HCT116 (cell line): Measurements from ENCODE around the gene C1orf105. TPM values are rescaled to one million over a fixed set of nuclear protein-coding genes. Genes with fewer than 3 reads are reported as not detected.

Experiments used
- ATAC-seq: fragments of 200-7000 bp; cut with Tn5 transposase; 2 replicates; pipeline ENCODE4 v1.9.1; 2020; ENCODE audit warnings: mild to moderate bottlenecking, moderate library complexity
- BruUV-seq: library from RNA; stranded (reverse); fragments of 400-500 nt; replicated peaks from 2 replicates; lab custom pipeline; 2021; lab: Mats Ljungman, UMichigan
- CTCF ChIA-PET: fragments of 300-600 bp; sonication (Branson Sonifier 250); formaldehyde crosslinking; loops from one replicate; lab custom pipeline; 2021; ENCODE audit warnings: antibody characterized with exemption; lab: Charles Lee
- POLR2A ChIA-PET: fragments of 300-600, 350-600 bp; sonication (Branson Sonifier 250); formaldehyde crosslinking; loops from one replicate; lab custom pipeline; 2021; ENCODE audit warnings: antibody characterized with exemption; lab: Charles Lee
- RAD21 ChIA-PET, 2 experiments: fragments of 300-600 bp; sonication (Branson Sonifier 250); formaldehyde crosslinking; loops; one replicate each; lab custom pipeline; 2023; ENCODE audit warnings: low total read pairs in 2 of 2; ENCODE audit not compliant: uncharacterized antibody in 2 of 2, unreplicated experiment in 2 of 2, low non-redundant PET in 1 of 2; lab: Charles Lee
- DNase-seq: peaks from one replicate; pipeline ENCODE4 v3.0.0-alpha.2; 2010; ENCODE audit warnings: low read depth, low spot score
- H2AFZ ChIP-seq: fragments of 200-600 bp; shearing (Covaris generic), sonication (generic); 2 replicates; pipeline ENCODE4 v1.6.1; 2017; ENCODE audit warnings: low read depth, mixed run types, mixed read lengths, antibody characterized with exemption, low read length; ENCODE audit not compliant: poor library complexity, severe bottlenecking
- H3K27ac ChIP-seq: 2 replicates; pipeline ENCODE4 v1.5.1; 2012; ENCODE audit warnings: low read depth, low read length
- H3K27me3 ChIP-seq: fragments of 200-600 bp; sonication (generic); 2 replicates; pipeline ENCODE4 v1.6.1; 2016; ENCODE audit warnings: mixed run types, low read length, mixed read lengths; ENCODE audit not compliant: insufficient read depth
- H3K36me3 ChIP-seq, 2 experiments: fragments of 200-500 bp in 1 of 2; fragments of 200-600 bp in 1 of 2; sonication (Bioruptor generic) in 1 of 2; sonication (generic) in 1 of 2; 2 replicates each; pipeline versions ENCODE4 v1.5.1 to v1.6.1; 2014 to 2016; ENCODE audit warnings: low read length in 2 of 2, inconsistent platforms in 1 of 2, mixed read lengths in 1 of 2, mixed run types in 1 of 2; ENCODE audit not compliant: insufficient read depth in 2 of 2, control insufficient read depth in 1 of 2
- H3K4me1 ChIP-seq, 2 experiments: fragments of 200-600 bp in 1 of 2; sonication (generic) in 1 of 2; 2 replicates each; pipeline versions ENCODE4 v1.5.1 to v1.6.1; 2012 to 2017; ENCODE audit warnings: low read length in 2 of 2, inconsistent platforms in 1 of 2, mild to moderate bottlenecking in 1 of 2, mixed read lengths in 1 of 2, mixed run types in 1 of 2, moderate library complexity in 1 of 2; ENCODE audit not compliant: insufficient read depth in 2 of 2, control insufficient read depth in 1 of 2
- H3K4me2 ChIP-seq: fragments of 200-600 bp; sonication (generic); 2 replicates; pipeline ENCODE4 v1.6.1; 2017; ENCODE audit warnings: mixed run types, low read length, mixed read lengths
- H3K4me3 ChIP-seq, 2 experiments: fragments of 200-600 bp in 1 of 2; sonication (generic) in 1 of 2; replicated peaks in 1 of 2; 2 replicates each; pipeline ENCODE4 v1.5.1; 2011 to 2016; ENCODE audit warnings: low read length in 2 of 2, control low read depth in 1 of 2, low read depth in 1 of 2, mild to moderate bottlenecking in 1 of 2, mixed read lengths in 1 of 2, mixed run types in 1 of 2
- H3K79me2 ChIP-seq: fragments of 200-600 bp; sonication (generic); 2 replicates; pipeline ENCODE4 v1.6.1; 2017; ENCODE audit warnings: mild to moderate bottlenecking, mixed run types, low read length, moderate library complexity, mixed read lengths; ENCODE audit not compliant: insufficient read depth
- H3K9ac ChIP-seq: fragments of 200-600 bp; sonication (generic); 2 replicates; pipeline ENCODE4 v1.6.1; 2016; ENCODE audit warnings: low read length, mixed read lengths
- H3K9me2 ChIP-seq: fragments of 200-600 bp; sonication (generic), shearing (Covaris generic); 2 replicates; pipeline ENCODE4 v1.6.1; 2017; ENCODE audit warnings: mixed run types, mild to moderate bottlenecking, moderate library complexity; ENCODE audit not compliant: insufficient read depth
- H3K9me3 ChIP-seq, 2 experiments: fragments of 200-500 bp in 1 of 2; fragments of 200-600 bp in 1 of 2; sonication (Bioruptor generic) in 1 of 2; sonication (generic) in 1 of 2; 2 replicates each; pipeline ENCODE4 v1.6.1; 2014 to 2017; ENCODE audit warnings: low read length in 2 of 2, mixed read lengths in 2 of 2, inconsistent platforms in 1 of 2, low read depth in 1 of 2, mild to moderate bottlenecking in 1 of 2, mixed run types in 1 of 2, moderate library complexity in 1 of 2; ENCODE audit not compliant: control insufficient read depth in 1 of 2, insufficient read depth in 1 of 2
- H4K20me1 ChIP-seq: fragments of 200-600 bp; sonication (generic), shearing (Covaris generic); 2 replicates; pipeline ENCODE4 v1.6.1; 2017; ENCODE audit warnings: mixed run types, mild to moderate bottlenecking, moderate library complexity; ENCODE audit not compliant: insufficient read depth
- CBX3 ChIP-seq: IDR thresholded peaks from 2 replicates; pipeline ENCODE4 v1.6.1; 2012; ENCODE audit warnings: low read depth
- CEBPB ChIP-seq: IDR thresholded peaks from 2 replicates; pipeline ENCODE4 v1.6.1; 2012; ENCODE audit warnings: low read depth
- EGR1 ChIP-seq: IDR thresholded peaks from 2 replicates; pipeline ENCODE4 v1.6.1; 2012; ENCODE audit warnings: low read depth
- EZH2 ChIP-seq: fragments of 200-600 bp; sonication (generic); IDR thresholded peaks from 2 replicates; pipeline ENCODE4 v1.6.1; 2017; ENCODE audit warnings: antibody characterized with exemption, mixed run types
- FOSL1 ChIP-seq: IDR thresholded peaks from 2 replicates; pipeline ENCODE4 v1.6.1; 2012; ENCODE audit warnings: low read depth
- POLR2A ChIP-seq: IDR thresholded peaks from 2 replicates; pipeline ENCODE4 v1.7.0; 2011; ENCODE audit warnings: borderline replicate concordance; ENCODE audit not compliant: insufficient read depth, insufficient read length; ENCODE audit errors: extremely low read depth
- POLR2AphosphoS5 ChIP-seq: IDR thresholded peaks from 2 replicates; pipeline ENCODE4 v1.6.1; 2011; ENCODE audit warnings: mild to moderate bottlenecking, low read depth, low read length, moderate library complexity
- SP1 ChIP-seq: IDR thresholded peaks from 2 replicates; pipeline ENCODE4 v1.6.1; 2012; ENCODE audit warnings: low read depth
- TCF7L2 ChIP-seq: IDR thresholded peaks from 2 replicates; pipeline ENCODE4 v1.7.0; 2011; ENCODE audit warnings: borderline replicate concordance, inconsistent platforms; ENCODE audit not compliant: insufficient read depth, insufficient read length; ENCODE audit errors: extremely low read depth
- YY1 ChIP-seq: IDR thresholded peaks from 2 replicates; pipeline ENCODE4 v1.6.1; 2011; ENCODE audit warnings: low read length, low read depth, moderate library complexity, mild to moderate bottlenecking; ENCODE audit not compliant: insufficient replicate concordance; ENCODE audit errors: extremely low read depth
- ZBTB33 ChIP-seq: IDR thresholded peaks from 2 replicates; pipeline ENCODE4 v1.6.1; 2011; ENCODE audit warnings: mild to moderate bottlenecking, low read length, moderate library complexity; ENCODE audit not compliant: insufficient replicate concordance; ENCODE audit errors: extremely low read depth
- ZNF274 ChIP-seq: fragments of 200-500 bp; sonication (Bioruptor generic); IDR thresholded peaks from 2 replicates; pipeline ENCODE4 v1.6.1; 2014; ENCODE audit warnings: mild to moderate bottlenecking, low read depth, low read length, inconsistent platforms
- intact Hi-C: fragments of 100-400 bp; cut with micrococcal nuclease; formaldehyde crosslinking; loops from 2 replicates; pipeline ENCODE4 v1.10.0; 2022
- total RNA-seq: library from RNA; stranded (reverse); gene quantifications from one replicate; pipeline ENCODE4 v1.2.1, GENCODE V29; 2021; ENCODE audit not compliant: unreplicated experiment
- TF ChIP-seq, protein P1 (sequence below): IDR thresholded peaks from 2 replicates; pipeline ENCODE4 v1.6.1; 2012; ENCODE audit warnings: low read depth

Gene C1orf105
- total RNA-seq, 1 experiment from 2014 or later, result not detected

GRCh38 chr1:172476218-172476811 is 55.8 kb downstream of the C1orf105 start (continued):
- TF ChIP-seq TCF7L2 (no peak), EZH2 (no peak), POLR2AphosphoS5 (no peak)

GRCh38 chr1:172477216-172477615 is 56.7 kb downstream of the C1orf105 start:
- Histone ChIP-seq H3K27me3 (no peaks in the 10 kb centered on the region), H3K79me2 (no peaks in the 10 kb centered on the region), H4K20me1 (no peaks in the 10 kb centered on the region)
- BruUV-seq, result no TSS peak
- CTCF ChIA-PET, result no interaction called here
- TF ChIP-seq YY1 (no peak), POLR2A (no peak), SP1 (no peak), FOSL1 (no peak)
- TF ChIP-seq, all 23 proteins: peak for 0
- Histone ChIP-seq H3K4me3 (no peak overlapping the region), H3K4me2 (no peak overlapping the region), H3K36me3 (no peaks in the 10 kb centered on the region), H3K9me3 (no peaks in the 10 kb centered on the region), H2AFZ (peak overlapping the region; percentile 48), H3K4me1 (peaks cover 24 to 38% of the 10 kb centered on the region in 2 experiments), H3K27ac (no peak overlapping the region; the same call in 1 of the 2 replicates), H3K9me2 (no peaks in the 10 kb centered on the region), H3K9ac (no peak overlapping the region)
- RAD21 ChIA-PET, result no interaction called here
- POLR2A ChIA-PET, result no interaction called here
- no peak for ATAC-seq
- no peak for DNase-seq
- intact Hi-C loops, result no loop called here

DNA sequence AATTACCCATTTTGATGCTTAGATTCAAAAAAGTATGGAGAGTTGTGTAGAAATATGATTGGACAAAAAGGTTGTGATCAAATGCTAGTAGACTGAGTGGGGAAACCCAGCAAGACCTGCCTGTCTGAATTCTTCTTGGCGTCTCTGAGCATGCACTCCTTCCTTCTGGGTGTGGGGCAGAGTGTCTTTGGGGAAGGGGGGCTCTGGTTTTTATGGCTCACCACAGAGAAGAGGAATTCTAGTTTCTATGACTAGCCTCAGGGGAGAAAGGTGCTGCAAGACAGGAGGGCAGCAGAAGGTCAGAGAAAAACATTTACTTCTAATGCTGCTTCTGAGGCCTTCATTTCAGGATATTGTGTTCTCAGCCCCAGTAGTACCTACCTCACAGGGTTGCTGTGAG is 57.3 kb downstream of the C1orf105 start:
- no peaks in the 10 kb centered on the region for H3K79me2 ChIP-seq
- intact Hi-C loops, result no loop called here
- peak overlapping the region; percentile 48 for H2AFZ ChIP-seq
- no peaks in the 10 kb centered on the region for H4K20me1 ChIP-seq
- no peaks in the 10 kb centered on the region for H3K36me3 ChIP-seq
- ChIA-PET CTCF (no interaction called here), POLR2A (no interaction called here), RAD21 (no interaction called here)
- no peak overlapping the region for H3K4me2 ChIP-seq
- no peaks in the 10 kb centered on the region for H3K9me2 ChIP-seq
- ATAC-seq, result no peak
- no peak overlapping the region for H3K9ac ChIP-seq
- H3K9me3 ChIP-seq, result no peaks in the 10 kb centered on the region
- no peaks in the 10 kb centered on the region for H3K27me3 ChIP-seq
- H3K4me1 ChIP-seq, result peaks cover 24 to 35% of the 10 kb centered on the region in 2 experiments
- H3K27ac ChIP-seq, result no peak overlapping the region
- no peak overlapping the region for H3K4me3 ChIP-seq
- BruUV-seq, result no TSS peak
- DNase-seq, result no peak
- no peak for TF ChIP-seq CBX3
- no peak for TF ChIP-seq ZNF274
- TF ChIP-seq ZBTB33, result no peak
- TF ChIP-seq, protein P1, sequence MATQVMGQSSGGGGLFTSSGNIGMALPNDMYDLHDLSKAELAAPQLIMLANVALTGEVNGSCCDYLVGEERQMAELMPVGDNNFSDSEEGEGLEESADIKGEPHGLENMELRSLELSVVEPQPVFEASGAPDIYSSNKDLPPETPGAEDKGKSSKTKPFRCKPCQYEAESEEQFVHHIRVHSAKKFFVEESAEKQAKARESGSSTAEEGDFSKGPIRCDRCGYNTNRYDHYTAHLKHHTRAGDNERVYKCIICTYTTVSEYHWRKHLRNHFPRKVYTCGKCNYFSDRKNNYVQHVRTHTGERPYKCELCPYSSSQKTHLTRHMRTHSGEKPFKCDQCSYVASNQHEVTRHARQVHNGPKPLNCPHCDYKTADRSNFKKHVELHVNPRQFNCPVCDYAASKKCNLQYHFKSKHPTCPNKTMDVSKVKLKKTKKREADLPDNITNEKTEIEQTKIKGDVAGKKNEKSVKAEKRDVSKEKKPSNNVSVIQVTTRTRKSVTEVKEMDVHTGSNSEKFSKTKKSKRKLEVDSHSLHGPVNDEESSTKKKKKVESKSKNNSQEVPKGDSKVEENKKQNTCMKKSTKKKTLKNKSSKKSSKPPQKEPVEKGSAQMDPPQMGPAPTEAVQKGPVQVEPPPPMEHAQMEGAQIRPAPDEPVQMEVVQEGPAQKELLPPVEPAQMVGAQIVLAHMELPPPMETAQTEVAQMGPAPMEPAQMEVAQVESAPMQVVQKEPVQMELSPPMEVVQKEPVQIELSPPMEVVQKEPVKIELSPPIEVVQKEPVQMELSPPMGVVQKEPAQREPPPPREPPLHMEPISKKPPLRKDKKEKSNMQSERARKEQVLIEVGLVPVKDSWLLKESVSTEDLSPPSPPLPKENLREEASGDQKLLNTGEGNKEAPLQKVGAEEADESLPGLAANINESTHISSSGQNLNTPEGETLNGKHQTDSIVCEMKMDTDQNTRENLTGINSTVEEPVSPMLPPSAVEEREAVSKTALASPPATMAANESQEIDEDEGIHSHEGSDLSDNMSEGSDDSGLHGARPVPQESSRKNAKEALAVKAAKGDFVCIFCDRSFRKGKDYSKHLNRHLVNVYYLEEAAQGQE, result no peak
- TF ChIP-seq EGR1, result no peak
- no peak for TF ChIP-seq POLR2A
- TF ChIP-seq FOSL1, result no peak
- no peak for TF ChIP-seq TCF7L2
- no peak for TF ChIP-seq CEBPB
- TF ChIP-seq EZH2, result no peak
